HG03439 (cell line): ENCODE results near the gene NLGN1.
"Not testable (repeated sequence)": the region's sequence is repeated elsewhere in the genome, so short reads cannot be mapped to it uniquely, and the experiment has no call there.

Experiments used
- ATAC-seq: cut with Tn5 transposase; IDR thresholded peaks from one replicate; pipeline ENCODE4 v1.9.1; 2021; ENCODE audit warnings: mild to moderate bottlenecking, moderate library complexity; ENCODE audit not compliant: unreplicated experiment

Gene NLGN1

DNA sequence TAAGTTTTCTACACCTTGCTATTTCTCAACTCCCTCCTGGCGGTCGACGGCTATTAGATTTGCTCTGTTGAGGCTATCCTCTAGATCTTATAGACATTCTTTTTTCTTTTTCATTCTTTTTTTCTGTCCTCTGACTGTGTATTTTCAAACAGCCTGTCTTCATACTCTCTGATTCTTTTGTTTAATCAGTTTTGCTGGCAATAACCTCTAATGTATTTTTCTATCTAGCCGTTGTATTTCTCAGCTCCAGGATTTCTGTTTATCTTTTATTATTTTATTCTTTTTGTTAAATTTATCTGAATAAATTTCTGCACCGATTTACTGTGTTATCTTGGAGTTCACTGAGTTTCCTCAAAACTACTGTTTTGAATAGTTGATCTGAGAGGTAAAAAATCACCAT, 31.5 kb downstream of the NLGN1 start:
- no peak for ATAC-seq

DNA sequence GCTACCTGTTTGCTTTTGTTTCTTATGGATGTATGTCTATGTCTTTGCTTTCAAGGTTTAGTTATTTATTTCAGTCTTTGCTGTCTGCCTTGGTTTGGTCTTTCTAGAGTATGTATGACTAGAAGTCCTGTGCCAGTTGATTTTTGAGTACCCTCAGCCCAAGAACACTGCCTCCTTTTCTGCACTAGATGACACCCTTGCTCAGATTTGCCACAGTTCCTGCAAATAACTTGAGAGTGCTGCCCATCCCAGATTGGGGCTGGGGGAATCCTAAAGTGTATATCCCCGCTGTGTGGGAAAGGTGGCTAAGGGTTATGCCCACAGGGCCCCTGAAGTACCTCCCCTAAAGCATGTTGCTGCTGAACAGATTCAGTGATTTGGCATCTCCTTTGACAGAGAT, 32.0 kb downstream of the NLGN1 start:
- no peak for ATAC-seq

DNA sequence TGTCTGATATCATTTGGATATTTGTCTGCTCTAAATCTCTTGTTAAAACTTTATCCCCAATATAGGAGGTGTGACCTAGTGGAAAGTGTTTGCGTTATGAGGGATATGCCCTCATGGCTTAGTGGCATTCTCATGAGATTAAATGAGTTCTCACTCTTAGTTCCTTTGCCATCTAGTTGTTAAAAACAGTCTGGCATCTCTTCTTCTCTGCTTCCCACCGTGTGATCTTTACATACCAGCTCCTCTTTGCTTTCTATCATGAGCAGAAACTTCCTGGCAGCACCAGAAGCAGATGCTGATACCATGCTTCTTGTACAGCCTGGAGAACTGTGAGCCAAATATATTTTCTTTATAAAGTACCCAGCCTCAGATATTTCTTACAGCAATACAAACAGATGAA, 33.0 kb downstream of the NLGN1 start:
- ATAC-seq = no peak

GRCh38 chr3:173439004-173439403, 41.5 kb downstream of the NLGN1 start:
- no peak for ATAC-seq

DNA sequence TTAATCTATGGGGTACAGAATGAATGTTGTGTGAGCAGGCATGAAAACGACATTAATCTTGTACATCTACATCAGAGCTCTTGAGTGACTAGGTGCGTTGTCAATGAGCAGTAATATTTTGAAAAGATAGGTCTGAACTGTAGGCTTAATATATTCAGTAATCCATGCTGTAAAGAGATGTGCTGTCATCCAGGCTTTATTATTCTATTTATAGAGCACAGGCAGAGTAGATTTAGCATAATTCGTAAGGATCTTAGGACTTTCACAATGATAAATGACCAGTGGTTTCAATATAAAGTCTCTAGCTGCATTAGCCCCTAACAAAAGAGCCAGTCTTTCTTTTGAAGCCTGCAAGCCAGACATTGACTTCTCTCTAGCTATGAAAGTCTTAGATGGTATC, 43.0 kb downstream of the NLGN1 start:
- ATAC-seq = no peak

DNA sequence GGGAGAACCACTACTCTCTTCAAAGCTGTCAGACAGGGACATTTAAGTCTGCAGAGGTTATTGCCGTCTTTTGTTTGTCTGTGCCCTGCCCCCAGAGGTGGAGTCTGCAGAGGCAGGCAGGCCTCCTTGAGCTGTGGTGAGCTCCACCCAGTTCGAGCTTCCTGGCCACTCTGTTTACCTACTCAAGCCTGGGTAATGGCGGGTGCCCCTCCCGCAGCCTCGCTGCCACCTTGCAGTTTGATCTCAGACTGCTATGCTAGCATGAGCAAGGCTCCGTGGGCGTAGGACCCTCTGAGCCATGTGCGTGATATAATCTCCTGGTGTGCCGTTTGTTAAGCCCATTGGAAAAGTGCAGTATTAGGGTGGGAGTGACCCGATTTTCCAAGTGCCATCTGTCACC, 54.0 kb downstream of the NLGN1 start:
- not testable (repeated sequence) for ATAC-seq

DNA sequence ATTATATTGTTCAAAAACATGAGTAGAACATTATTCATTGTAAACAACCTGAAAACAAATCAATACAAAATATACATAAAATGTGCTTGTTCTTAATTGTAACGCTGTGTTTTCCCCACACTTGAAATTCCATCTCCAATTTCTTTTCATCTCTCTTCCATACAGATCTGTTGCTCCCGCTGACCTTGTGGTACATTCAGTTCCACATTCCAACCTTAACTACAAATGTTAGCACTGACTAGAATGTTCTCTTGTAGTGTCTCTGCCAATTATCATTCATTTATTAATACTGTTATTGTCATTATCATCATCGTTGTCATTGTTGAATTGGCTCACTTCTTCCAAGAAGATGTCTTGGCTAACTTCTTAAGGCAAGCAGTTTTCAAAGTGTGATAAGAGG, 65.7 kb downstream of the NLGN1 start:
- ATAC-seq = no peak

DNA sequence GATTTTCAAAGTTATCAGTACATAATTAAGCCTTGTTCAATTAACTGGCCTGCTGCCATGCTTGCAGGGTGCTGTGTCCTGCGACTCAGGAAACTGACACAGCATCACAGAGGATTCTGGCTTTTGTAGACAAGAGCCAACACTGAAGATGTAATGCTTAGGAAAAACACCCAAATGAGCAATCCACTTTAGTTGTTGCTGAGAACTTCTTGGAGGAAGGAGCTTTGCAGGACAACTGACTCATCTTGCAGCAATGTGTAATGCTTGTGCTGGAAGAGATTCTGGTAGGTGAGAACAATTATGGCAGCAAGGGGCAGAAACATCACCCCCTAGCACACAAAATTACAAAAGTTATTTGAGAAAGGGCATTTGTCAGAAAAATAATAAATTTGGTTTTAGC, 67.6 kb downstream of the NLGN1 start:
- no peak for ATAC-seq

- ATAC-seq = no peak
Observed at GRCh38 chr3:173465898-173466678, 68.5 kb downstream of the NLGN1 start.

- ATAC-seq = no peak
Observed at GRCh38 chr3:173467501-173467900, 70.0 kb downstream of the NLGN1 start.

DNA sequence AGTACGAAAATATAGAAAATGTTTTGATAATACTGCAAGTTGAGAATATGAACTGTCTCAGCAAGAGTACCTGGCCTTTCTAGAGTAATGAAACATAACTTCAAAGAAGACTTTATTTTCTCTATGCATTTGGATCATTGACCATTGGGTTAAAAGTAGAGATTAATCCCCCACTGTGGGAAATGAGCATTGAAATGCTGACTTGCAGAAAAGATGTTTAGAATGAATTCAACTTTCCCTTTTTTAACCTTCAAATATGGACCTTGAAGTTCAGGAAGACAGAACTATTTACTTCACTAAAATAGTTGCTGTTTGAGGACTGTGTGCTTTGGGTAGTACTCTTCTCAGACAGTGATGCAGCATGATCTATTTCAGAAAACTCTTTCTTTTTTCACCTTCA, 75.7 kb downstream of the NLGN1 start:
- ATAC-seq = no peak

- no peak for ATAC-seq
Observed at GRCh38 chr3:173479301-173479700, 81.8 kb downstream of the NLGN1 start.

DNA sequence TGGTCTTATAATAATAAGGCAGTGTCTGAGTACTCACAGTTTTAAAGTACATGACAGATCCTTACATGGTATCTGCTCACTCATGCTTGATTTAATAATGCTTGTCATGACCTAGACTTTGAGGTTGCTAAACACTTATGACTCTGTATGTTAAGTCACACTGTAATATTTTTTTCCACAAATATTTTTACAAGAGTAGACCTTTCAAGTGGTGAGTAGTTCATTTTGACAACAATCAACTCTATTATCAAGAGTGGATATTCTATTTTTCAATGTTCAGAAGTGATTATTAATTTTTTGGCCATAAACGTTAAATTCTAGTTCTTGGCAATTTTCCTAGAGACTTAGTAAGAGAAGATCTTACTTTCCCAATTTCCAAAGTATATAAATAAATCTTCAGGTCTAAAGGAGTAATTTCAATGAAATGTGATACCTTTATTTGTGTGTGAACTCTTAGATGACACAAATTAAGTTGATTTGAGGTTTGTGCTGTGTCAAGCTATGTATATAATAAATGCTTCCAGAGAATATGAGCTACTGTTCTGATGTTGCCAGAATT, 104.5 kb downstream of the NLGN1 start:
- ATAC-seq = no peak

- no peak for ATAC-seq
Observed at GRCh38 chr3:173502983-173503568, 105.5 kb downstream of the NLGN1 start.

- ATAC-seq = no peak
Observed at GRCh38 chr3:173510565-173510964, 113.0 kb downstream of the NLGN1 start.

GRCh38 chr3:173513123-173513522, 115.6 kb downstream of the NLGN1 start:
- ATAC-seq = peak; percentile 94

- ATAC-seq = peak; percentile 99
Observed at GRCh38 chr3:173529062-173529711, 131.6 kb downstream of the NLGN1 start.

DNA sequence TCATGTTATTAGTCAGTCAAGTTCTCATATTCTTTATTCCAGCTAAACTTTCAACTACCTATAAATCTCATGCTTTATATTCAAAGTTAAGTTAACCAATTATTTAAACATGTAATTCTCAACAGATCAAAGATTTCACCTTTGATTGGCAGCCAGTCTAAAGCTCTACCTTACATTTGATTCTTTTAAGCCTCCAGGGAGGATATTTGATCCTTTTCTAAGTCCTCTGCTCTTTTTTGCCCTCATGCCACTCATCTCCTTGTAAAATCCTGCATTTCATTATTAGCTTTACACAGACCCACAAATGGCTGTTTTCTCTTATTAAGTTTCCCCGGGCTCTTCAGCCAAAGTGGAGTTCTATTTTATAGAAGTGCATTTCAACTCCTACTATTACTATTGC, 134.1 kb downstream of the NLGN1 start:
- ATAC-seq = no peak

- ATAC-seq = no peak
Observed at GRCh38 chr3:173538410-173538809, 140.9 kb downstream of the NLGN1 start.

- ATAC-seq = not testable (repeated sequence)
Observed at GRCh38 chr3:173545590-173545989, 148.0 kb downstream of the NLGN1 start.

DNA sequence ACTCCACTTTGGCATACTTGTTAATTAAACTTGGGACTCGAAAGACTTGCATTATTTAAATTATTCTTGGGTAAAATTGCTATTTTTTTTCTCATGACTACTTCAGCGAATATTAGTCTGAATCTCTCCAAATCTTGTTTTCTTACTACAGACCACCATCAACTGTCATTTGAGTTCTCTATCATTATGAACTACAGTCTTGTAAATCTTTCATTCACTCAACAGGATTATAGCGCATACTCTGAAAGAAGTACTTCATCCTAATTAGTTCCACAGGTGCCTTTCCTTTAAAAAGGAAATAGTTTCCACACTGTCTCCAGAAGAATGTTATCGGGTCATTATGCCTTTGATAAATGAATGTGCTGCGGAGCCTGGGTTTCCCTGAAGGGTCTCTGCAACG, 149.5 kb downstream of the NLGN1 start:
- no peak for ATAC-seq

DNA sequence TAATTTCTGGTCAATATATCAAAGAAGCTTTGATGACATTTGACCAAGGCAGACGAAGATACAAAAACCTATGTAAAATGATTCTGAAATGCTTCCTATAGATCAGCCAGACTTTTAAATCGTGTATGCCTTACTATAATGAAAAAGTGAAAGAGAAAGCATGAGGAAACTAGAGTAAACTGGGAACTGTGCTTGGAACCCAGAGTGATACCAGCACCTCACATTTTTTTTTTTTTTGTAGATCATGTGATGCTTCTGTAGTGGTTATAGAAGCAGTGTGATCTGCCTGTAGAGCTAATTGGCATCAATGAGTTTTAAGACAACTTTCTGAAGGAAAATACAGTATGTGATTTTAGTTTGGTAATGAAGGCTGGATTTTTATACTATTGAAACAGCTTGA, 150.7 kb downstream of the NLGN1 start:
- no peak for ATAC-seq
